T-cell (primary cell): Measurements from ENCODE around the gene FANCC. TPM values are rescaled to one million over a fixed set of nuclear protein-coding genes. Genes with fewer than 3 reads are reported as not detected.

Source experiments
- ATAC-seq, 4 experiments: fragments of 200-7000 bp in 3 of 4; fragments of 150-1000 bp in 1 of 4; cut with Tn5 transposase; replicated peaks in 1 of 4; 1 replicate in 3 of 4; 2 replicates in 1 of 4; pipeline ENCODE4 v1.10.0; 2021; ENCODE audit warnings: moderate library complexity in 3 of 4, mild to moderate bottlenecking in 2 of 4, moderate number of reproducible peaks in 1 of 4
- CTCF ChIA-PET, 2 donors: fragments of 300-600 bp; sonication (Branson Sonifier 250); formaldehyde crosslinking; loops; one replicate each; lab custom pipeline; 2022; ENCODE audit warnings: antibody characterized with exemption in 2 of 2; lab: Charles Lee
- POLR2A ChIA-PET, 2 donors: fragments of 300-600 bp; sonication (Branson Sonifier 250); formaldehyde crosslinking; loops; one replicate each; lab custom pipeline; 2022; ENCODE audit warnings: antibody characterized with exemption in 2 of 2; lab: Charles Lee
- DNase-seq, 35 experiments: peaks; one replicate each; pipeline versions ENCODE4 v3.0.0 to v3.0.0-alpha.2; 2013 to 2023
- H3K27ac ChIP-seq: one replicate; pipeline ENCODE4 v1.5.1; 2013; ENCODE audit warnings: low read length
- H3K27me3 ChIP-seq, 2 experiments: replicated peaks in 1 of 2; 1 replicate in 1 of 2; 2 replicates in 1 of 2; pipeline versions ENCODE4 v1.6.1 to v1.7.0; 2013; ENCODE audit warnings: low read length in 1 of 2, mixed read lengths in 1 of 2; ENCODE audit not compliant: control insufficient read depth in 2 of 2, insufficient read depth in 2 of 2; ENCODE audit errors: extremely low read depth in 1 of 2
- H3K36me3 ChIP-seq, 2 donors: 1 replicate in 1 of 2; 2 replicates in 1 of 2; pipeline versions ENCODE4 v1.6.1 to v1.7.0; 2013; ENCODE audit warnings: low read length in 1 of 2; ENCODE audit not compliant: control insufficient read depth in 2 of 2, insufficient read depth in 1 of 2; ENCODE audit errors: extremely low read depth in 1 of 2
- H3K4me1 ChIP-seq, 2 experiments: 1 replicate in 1 of 2; 2 replicates in 1 of 2; pipeline versions ENCODE4 v1.6.1 to v1.7.0; 2013; ENCODE audit warnings: low read length in 2 of 2, mixed read lengths in 1 of 2; ENCODE audit not compliant: insufficient read depth in 2 of 2, control insufficient read depth in 1 of 2; ENCODE audit errors: extremely low read depth in 1 of 2
- H3K4me3 ChIP-seq, 2 donors: 1 replicate in 1 of 2; 2 replicates in 1 of 2; pipeline versions ENCODE4 v1.5.1 to v1.7.0; 2013; ENCODE audit warnings: mild to moderate bottlenecking in 2 of 2, low read length in 1 of 2, moderate library complexity in 1 of 2; ENCODE audit not compliant: control insufficient read depth in 1 of 2; ENCODE audit errors: extremely low read depth in 1 of 2
- H3K9me3 ChIP-seq: 2 replicates; pipeline ENCODE4 v1.7.0; 2013
- H3K27ac Mint-ChIP-seq, 2 donors: one replicate each; pipeline ENCODE4 v1.8.0; 2020 to 2021; ENCODE audit warnings: mild to moderate bottlenecking in 2 of 2, mixed read lengths in 2 of 2
- H3K27me3 Mint-ChIP-seq, 2 donors: one replicate each; pipeline ENCODE4 v1.8.0; 2021 to 2022; ENCODE audit warnings: mixed read lengths in 2 of 2
- H3K36me3 Mint-ChIP-seq: one replicate; pipeline ENCODE4 v1.8.0; 2021; ENCODE audit warnings: mixed read lengths
- H3K4me1 Mint-ChIP-seq, 3 donors: one replicate each; pipeline ENCODE4 v1.8.0; 2020 to 2022; ENCODE audit warnings: mixed read lengths in 3 of 3, mild to moderate bottlenecking in 1 of 3
- H3K4me3 Mint-ChIP-seq, 3 donors: one replicate each; pipeline ENCODE4 v1.8.0; 2020 to 2022; ENCODE audit warnings: mild to moderate bottlenecking in 3 of 3, mixed read lengths in 3 of 3, moderate library complexity in 3 of 3
- H3K9me3 Mint-ChIP-seq, 3 donors: one replicate each; pipeline ENCODE4 v1.8.0; 2020 to 2022; ENCODE audit warnings: mixed read lengths in 3 of 3
- WGBS: methylation state at CpG from one replicate; pipeline ENCODE4 v1.1.5; 2013; ENCODE audit warnings: missing lambda C conversion rate; ENCODE audit not compliant: insufficient coverage; 5-methylcytosine and 5-hydroxymethylcytosine counted together
- total RNA-seq, 35 experiments: library from RNA in 6 of 35; stranded (reverse) in 6 of 35; fragments of 120-200 nt in 1 of 35; gene quantifications; one replicate each; pipeline versions ENCODE4 v1.2.1 to v1.2.4 and lab custom pipeline; 2013 to 2026

The FANCC gene
- total RNA-seq, 5 donors from 2014 or later (not counting 1 experiment from before 2014, with no cell fraction given): 4.2 to 11.6 (median 4.8) TPM

- ATAC-seq: no peak
- H3K4me3 ChIP-seq: no peak overlapping the region
- DNase-seq: no peak
- no peaks in the 10 kb centered on the region for H3K4me1 ChIP-seq
- H3K36me3 Mint-ChIP-seq: no peaks in the 10 kb centered on the region
- H3K27ac Mint-ChIP-seq: no peak overlapping the region
- CTCF ChIA-PET: no interaction called here
- no peaks in the 10 kb centered on the region for H3K36me3 ChIP-seq
- no peak overlapping the region for H3K4me3 Mint-ChIP-seq
- H3K4me1 Mint-ChIP-seq: no peaks in the 10 kb centered on the region
- no peaks in the 10 kb centered on the region for H3K9me3 ChIP-seq
- H3K27ac ChIP-seq: no peak overlapping the region
- POLR2A ChIA-PET: no interaction called here
- peaks cover 3 to 26% of the 10 kb centered on the region in 2 experiments for H3K27me3 ChIP-seq
- peaks cover 26 to 37% of the 10 kb centered on the region in 2 donors for H3K27me3 Mint-ChIP-seq
- no peaks in the 10 kb centered on the region for H3K9me3 Mint-ChIP-seq
- whole genome bisulfite sequencing: 100% methylated on average over 1 of the region's 8 CpGs
These were observed 39.8 kb upstream of the FANCC start for GRCh38 chr9:95357316-95357715.

- H3K9me3 ChIP-seq: no peaks in the 10 kb centered on the region
- ChIA-PET POLR2A (interaction anchor here in 1 of 2 donors (0.7 kb wide), 1 partner anchor 1117 kb away, joined by 3 read pairs; no protein-coding TSS in a partner anchor), CTCF (no interaction called here)
- H3K4me1 Mint-ChIP-seq: no peaks in the 10 kb centered on the region
- ATAC-seq (no peak), DNase-seq (no peak)
- no peaks in the 10 kb centered on the region for H3K9me3 Mint-ChIP-seq
- 18% methylated on average over 1 of the region's 5 CpGs for WGBS
- H3K27ac Mint-ChIP-seq: no peak overlapping the region
- H3K27ac ChIP-seq: no peak overlapping the region
- H3K27me3 Mint-ChIP-seq: peaks cover 32 to 38% of the 10 kb centered on the region in 2 donors
- no peak overlapping the region for H3K4me3 ChIP-seq
- H3K36me3 ChIP-seq: no peaks in the 10 kb centered on the region
- no peak overlapping the region for H3K4me3 Mint-ChIP-seq
- H3K27me3 ChIP-seq: peaks cover 3 to 32% of the 10 kb centered on the region in 2 experiments
- no peaks in the 10 kb centered on the region for H3K4me1 ChIP-seq
- no peaks in the 10 kb centered on the region for H3K36me3 Mint-ChIP-seq
These were observed 38.0 kb upstream of the FANCC start for GRCh38 chr9:95355500-95355899.

- H3K27ac ChIP-seq: no peak overlapping the region
- CTCF ChIA-PET: no interaction called here
- H3K4me1 ChIP-seq: peaks cover 0 to 11% of the 10 kb centered on the region in 2 experiments
- Mint-ChIP-seq H3K36me3 (no peaks in the 10 kb centered on the region), H3K9me3 (no peaks in the 10 kb centered on the region), H3K27ac (no peak overlapping the region), H3K27me3 (peaks cover 39 to 53% of the 10 kb centered on the region in 2 donors), H3K4me1 (peaks cover 6 to 9% (median 8%) of the 10 kb centered on the region in 3 donors), H3K4me3 (no peak overlapping the region)
- no peak overlapping the region for H3K4me3 ChIP-seq
- H3K36me3 ChIP-seq: no peaks in the 10 kb centered on the region
- peaks cover 5 to 40% of the 10 kb centered on the region in 2 experiments for H3K27me3 ChIP-seq
- no peaks in the 10 kb centered on the region for H3K9me3 ChIP-seq
- POLR2A ChIA-PET: no interaction called here
- 89% methylated on average over 22 of the region's 25 CpGs for WGBS
- DNase-seq (no peak), ATAC-seq (no peak)
These were observed 33.5 kb upstream of the FANCC start for GRCh38 chr9:95351051-95351450.

GRCh38 chr9:95350266-95350665 is 32.8 kb upstream of the FANCC start:
- ChIA-PET POLR2A (no interaction called here), CTCF (no interaction called here)
- H3K9me3 Mint-ChIP-seq: no peaks in the 10 kb centered on the region
- Histone ChIP-seq H3K36me3 (no peaks in the 10 kb centered on the region), H3K27ac (no peak overlapping the region), H3K9me3 (no peaks in the 10 kb centered on the region), H3K4me1 (peaks cover 0 to 11% of the 10 kb centered on the region in 2 experiments), H3K27me3 (peaks cover 5 to 42% of the 10 kb centered on the region in 2 experiments), H3K4me3 (no peak overlapping the region)
- no peak for DNase-seq
- H3K36me3 Mint-ChIP-seq: no peaks in the 10 kb centered on the region
- H3K4me3 Mint-ChIP-seq: peak overlapping the region in 2 of 3 donors; percentile 44 to 74
- H3K27ac Mint-ChIP-seq: no peak overlapping the region
- peaks cover 37 to 46% of the 10 kb centered on the region in 2 donors for H3K27me3 Mint-ChIP-seq
- peaks cover 6 to 9% (median 8%) of the 10 kb centered on the region in 3 donors for H3K4me1 Mint-ChIP-seq
- WGBS: 64% methylated on average over 13 of the region's 18 CpGs
- no peak for ATAC-seq

- H3K27ac ChIP-seq: no peak overlapping the region
- H3K9me3 ChIP-seq: no peaks in the 10 kb centered on the region
- Mint-ChIP-seq H3K4me3 (peak overlapping the region; percentile 34 to 74 (median 44)), H3K4me1 (peaks cover 6 to 9% (median 8%) of the 10 kb centered on the region in 3 donors), H3K27ac (no peak overlapping the region), H3K9me3 (no peaks in the 10 kb centered on the region), H3K36me3 (no peaks in the 10 kb centered on the region), H3K27me3 (peaks cover 34 to 41% of the 10 kb centered on the region in 2 donors)
- 7% methylated on average over 93 of the region's 95 CpGs for WGBS
- no peaks in the 10 kb centered on the region for H3K36me3 ChIP-seq
- DNase-seq (no peak), ATAC-seq (no peak)
- ChIA-PET CTCF (interaction anchor here in 1 of 2 donors (0.6 kb wide), 1 partner anchor 27 kb away, joined by 3 read pairs; no protein-coding TSS in a partner anchor), POLR2A (no interaction called here)
- H3K27me3 ChIP-seq: peaks cover 5 to 42% of the 10 kb centered on the region in 2 experiments
- peaks cover 0 to 11% of the 10 kb centered on the region in 2 experiments for H3K4me1 ChIP-seq
- H3K4me3 ChIP-seq: peak overlapping the region in 1 of 2 donors; percentile 17
These were observed 31.9 kb upstream of the FANCC start for GRCh38 chr9:95349091-95350038.

- Histone ChIP-seq H3K27me3 (peaks cover 3 to 32% of the 10 kb centered on the region in 2 experiments), H3K9me3 (no peaks in the 10 kb centered on the region), H3K4me3 (no peak overlapping the region), H3K4me1 (peaks cover 0 to 11% of the 10 kb centered on the region in 2 experiments), H3K36me3 (no peaks in the 10 kb centered on the region), H3K27ac (no peak overlapping the region)
- H3K27me3 Mint-ChIP-seq: peaks cover 27 to 33% of the 10 kb centered on the region in 2 donors
- no peaks in the 10 kb centered on the region for H3K9me3 Mint-ChIP-seq
- CTCF ChIA-PET: no interaction called here
- ATAC-seq: no peak
- H3K36me3 Mint-ChIP-seq: no peaks in the 10 kb centered on the region
- no peak overlapping the region for H3K4me3 Mint-ChIP-seq
- H3K4me1 Mint-ChIP-seq: peaks cover 12 to 19% (median 16%) of the 10 kb centered on the region in 3 donors
- H3K27ac Mint-ChIP-seq: no peak overlapping the region
- POLR2A ChIA-PET: no interaction called here
- no peak for DNase-seq
- whole genome bisulfite sequencing: 17% methylated on average over 1 of the region's 4 CpGs
These were observed 28.5 kb upstream of the FANCC start for GRCh38 chr9:95346021-95346420.
